ENCODE results near the gene GSTM3.
"Not testable (repeated sequence)": the region's sequence is repeated elsewhere in the genome, so short reads cannot be mapped to it uniquely, and the experiment has no call there.

Gene GSTM3

DNA sequence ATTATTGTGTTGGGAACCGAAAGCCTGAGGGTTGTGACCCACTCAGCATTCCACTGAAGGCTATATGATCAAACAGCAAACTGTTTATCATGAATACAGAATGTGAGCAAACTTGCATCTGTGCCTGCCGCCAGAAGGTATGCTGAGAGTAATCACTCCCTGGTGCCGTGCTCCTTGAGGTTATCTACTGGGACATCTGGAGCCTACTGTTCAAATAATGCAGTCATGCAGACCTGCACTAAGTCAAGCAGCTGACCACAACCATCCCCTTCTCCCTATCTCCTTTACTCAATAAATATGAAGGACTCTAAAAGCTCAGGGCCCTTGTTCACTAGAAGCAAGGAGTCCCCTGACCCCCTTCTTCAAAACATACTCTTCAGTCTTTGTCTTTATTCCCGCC, 15.3 kb downstream of the GSTM3 start:
- DNase-seq: no peak

DNA sequence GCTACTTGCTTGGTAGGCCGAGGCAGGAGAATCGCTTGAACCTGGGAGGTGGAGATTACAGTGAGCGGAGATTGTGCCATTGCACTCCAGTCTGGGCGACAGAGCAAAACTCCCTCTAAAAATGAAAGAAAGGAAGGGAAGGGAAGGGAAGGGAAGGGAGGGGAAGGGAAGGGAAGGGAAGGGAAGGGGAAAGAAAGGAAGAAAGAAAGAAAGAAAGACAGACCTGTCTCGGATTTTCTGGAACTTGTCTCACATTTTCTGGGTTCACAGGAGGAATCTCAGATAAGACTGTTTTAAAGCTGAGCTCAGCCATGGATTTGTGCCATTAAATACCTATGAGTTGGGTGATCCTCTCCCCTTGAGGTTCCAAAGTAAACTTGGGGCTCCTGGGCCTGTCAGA, 15.9 kb downstream of the GSTM3 start:
- no peak for DNase-seq

DNA sequence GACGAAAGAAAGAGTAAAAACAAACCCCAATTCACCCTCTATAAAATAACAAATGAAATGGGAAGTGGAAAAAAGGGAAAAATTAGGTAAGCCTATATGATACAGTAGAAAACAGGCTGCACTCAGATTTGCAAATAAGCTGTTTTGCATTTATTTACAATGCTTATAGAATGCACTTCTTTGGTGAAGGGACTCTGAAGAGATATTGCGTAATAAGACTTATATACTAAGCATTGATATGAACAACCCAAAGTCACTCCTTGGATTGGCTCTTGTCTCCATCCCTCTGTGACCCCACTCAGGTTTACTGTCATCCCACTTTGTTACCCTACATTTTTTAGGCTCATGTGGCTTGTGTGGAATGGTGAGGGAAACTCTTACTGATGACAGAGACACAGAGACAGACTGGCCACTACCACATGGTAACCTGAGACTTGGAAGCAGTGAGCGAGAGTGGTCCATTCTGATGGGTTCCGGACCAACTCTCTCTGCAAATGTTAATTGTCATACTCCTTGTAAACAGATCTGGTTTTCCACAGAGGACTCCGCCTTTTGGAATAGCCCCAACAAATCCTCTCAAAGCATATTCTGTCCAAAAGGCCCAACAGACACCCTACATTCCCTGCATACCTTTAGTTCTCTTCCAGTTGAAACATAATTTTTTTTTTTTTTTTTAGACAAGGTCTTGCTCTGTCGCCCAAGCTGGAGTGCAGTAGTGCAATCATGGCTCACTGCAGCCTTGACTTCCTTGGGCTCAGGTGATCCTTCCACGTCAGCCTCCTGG, 17.7 kb downstream of the GSTM3 start:
- no peak for DNase-seq

DNA sequence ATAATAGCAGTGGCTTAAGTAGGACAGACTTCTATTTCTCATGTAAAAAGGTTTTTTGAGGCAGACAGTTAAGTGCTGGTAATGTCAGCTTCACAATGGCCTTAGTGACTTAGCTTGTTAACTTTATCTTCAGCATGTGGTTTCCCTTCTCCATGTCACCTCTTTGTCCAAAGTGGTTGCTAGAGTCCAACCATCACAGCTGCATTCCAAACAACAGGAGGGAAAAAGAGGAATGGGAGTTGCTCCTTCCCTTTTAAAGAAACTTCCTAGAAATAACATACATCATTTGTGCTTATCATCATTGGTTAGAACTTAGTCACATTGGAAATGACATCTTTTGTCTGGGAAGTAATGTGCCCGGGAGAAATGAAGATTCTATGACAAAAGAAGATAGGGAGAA, 18.9 kb downstream of the GSTM3 start:
- DNase-seq: no peak

DNA sequence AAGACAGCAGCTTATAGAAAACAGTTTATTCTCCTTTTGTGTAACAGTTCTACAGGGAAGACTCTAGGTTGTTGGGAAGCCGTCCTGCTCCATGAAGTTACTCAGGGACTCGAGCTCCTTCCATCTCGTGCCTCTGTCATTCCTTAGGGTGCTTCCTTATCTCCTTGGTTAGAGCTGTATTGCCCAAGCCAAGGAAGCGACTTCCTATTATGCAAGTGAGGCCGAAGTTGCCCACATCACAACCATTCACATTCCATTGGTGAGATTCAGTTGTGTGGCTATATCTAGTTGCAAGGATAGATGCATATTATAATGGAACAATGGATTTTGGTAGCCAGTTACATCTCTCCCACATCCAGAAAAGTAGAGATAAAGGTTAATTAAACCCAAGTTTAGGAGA, 19.8 kb downstream of the GSTM3 start:
- DNase-seq: no peak

DNA sequence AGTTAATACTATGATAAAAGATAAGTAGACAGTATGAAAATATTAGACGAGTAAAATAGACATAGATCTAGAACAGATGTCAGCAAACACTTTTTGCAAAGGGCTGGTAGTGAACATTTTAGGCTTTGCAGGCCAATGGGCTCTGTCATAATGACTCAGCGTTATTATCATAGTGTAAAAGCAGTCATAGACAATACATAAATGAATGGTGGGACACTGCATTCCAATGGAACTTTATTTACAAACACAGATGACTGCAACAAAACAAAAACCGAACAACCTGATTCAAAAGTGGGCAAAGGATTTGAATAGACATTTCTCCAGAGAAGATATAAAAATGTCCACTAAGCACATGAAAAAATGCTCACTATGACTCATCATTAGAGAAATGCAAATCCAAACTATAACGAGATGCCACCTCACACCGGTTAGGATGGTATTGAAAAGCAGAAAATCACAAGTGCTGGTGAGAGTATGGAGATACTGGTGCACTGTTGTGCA, 21.5 kb downstream of the GSTM3 start:
- no peak for DNase-seq

DNA sequence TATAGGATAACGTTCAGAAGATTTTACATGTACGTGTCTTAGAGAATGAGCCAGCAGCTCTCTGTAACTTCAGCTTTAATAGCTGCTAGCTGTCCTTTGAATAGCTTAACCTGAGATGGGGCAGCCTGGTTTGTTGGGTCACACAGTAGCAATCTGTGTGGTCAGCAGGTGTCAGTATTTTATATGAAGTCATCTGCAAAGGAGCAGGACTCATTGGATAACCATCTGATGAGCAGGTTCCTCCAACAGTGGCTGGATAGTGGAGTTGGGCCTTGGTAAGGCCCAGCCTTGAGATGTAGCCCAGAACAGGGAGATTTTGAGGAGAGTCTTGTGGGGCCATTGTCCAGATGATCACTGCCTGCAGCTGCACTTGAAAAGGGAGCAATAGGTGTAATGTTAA, 22.3 kb downstream of the GSTM3 start:
- no peak for DNase-seq

DNA sequence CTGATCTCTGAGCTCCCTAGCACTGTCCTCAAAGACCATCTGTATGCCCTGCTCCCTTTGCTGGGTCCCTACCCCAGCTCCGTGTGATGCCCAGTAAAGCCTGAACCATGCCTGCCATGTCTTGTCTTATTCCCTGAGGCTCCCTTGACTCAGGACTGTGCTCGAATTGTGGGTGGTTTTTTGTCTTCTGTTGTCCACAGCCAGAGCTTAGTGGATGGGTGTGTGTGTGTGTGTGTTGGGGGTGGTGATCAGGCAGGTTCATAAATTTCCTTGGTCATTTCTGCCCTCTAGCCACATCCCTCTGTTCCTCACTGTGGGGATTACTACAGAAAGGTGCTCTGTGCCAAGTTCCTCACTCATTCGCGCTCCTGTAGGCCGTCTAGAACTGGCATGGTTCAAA, 23.1 kb downstream of the GSTM3 start:
- DNase-seq: no peak

DNA sequence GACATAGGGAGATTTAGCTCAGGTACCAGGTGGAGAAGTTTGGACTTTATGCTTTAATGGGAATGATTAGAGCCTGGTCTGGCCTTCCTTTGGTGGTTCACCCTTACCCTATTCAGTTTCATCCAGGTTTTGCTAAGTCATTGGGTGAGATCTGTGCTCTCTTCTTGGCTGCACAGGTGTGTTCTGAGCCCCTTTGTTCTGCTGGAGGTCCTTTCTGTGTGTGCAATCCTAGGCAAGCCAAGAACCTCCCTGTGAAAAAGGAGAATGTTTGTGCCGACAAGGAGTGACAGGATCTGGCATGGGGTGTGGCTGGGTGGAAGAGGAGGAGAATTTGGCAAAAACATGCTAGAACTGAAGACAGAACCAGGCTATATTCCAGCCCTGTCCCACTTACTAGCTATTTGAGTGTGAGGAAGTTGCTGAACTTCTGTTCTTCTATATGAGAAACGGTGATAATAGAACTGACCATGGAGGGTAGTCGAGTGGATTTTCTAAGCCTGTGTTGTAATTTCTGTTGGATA, 24.2 kb downstream of the GSTM3 start:
- no peak for DNase-seq

DNA sequence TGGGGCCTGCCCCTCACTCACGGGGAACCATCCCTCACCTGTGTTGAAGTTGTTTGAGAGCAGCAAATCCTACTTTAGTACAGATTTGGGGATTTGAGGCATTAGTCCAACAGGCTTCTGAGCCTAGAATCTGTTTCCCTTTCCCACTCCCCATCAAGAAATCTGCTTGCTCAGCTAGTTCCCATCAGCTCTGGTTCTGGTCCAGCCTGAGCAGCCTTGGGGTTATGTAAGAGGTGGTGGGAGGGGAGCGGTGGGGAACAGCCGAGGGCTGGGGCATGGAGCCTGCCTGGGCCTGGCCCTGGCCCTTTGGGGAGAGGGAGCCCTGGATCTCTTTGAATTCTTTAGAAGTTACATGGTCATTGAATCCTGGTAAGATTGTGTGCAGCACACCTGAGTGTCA, 24.7 kb downstream of the GSTM3 start:
- no peak for DNase-seq

DNA sequence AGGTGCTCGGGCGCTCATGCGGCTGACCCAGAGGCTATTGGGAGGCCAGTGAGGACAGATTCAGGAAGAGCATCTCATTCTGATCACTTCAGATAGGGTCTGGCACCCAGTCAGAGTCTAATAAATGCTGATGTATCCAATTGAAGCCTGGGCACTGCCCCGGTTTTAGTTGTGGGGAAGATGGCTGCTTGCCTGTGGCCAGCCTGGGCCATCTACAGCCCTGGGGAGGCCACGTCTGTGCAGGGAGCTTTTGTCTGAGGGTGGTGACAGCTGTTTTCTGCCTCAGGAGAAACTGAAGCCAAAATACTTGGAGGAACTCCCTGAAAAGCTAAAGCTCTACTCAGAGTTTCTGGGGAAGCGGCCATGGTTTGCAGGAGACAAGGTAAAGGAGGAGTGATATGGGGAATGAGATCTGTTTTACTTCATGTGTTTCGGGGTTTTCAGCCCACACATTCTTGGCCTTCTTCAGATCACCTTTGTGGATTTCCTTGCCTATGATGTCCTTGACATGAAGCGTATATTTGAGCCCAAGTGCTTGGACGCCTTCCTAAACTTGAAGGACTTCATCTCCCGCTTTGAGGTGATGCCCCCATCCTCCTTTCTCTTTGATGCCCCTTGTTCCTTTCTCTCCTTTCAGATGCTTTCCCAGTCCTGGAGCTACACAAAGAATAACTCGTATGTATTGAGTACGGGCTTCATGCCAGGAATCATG, 26.0 kb downstream of the GSTM3 start:
- DNase-seq: no peak

DNA sequence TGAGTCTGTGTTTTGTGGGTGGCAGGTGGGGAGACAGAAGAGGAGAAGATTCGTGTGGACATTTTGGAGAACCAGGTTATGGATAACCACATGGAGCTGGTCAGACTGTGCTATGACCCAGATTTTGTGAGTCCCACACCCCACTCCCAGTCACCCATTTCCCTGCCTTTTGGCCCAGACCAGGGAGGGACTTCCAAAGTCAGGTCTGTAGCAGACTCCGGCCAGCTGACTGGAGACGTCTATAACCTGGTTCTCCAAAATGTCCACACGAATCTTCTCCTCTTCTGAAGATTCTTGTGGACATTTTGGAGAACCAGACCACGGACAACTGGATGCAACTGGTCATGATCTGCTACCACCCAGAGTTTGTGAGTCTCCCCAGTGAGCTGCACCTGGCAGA, 27.2 kb downstream of the GSTM3 start:
- DNase-seq: no peak

DNA sequence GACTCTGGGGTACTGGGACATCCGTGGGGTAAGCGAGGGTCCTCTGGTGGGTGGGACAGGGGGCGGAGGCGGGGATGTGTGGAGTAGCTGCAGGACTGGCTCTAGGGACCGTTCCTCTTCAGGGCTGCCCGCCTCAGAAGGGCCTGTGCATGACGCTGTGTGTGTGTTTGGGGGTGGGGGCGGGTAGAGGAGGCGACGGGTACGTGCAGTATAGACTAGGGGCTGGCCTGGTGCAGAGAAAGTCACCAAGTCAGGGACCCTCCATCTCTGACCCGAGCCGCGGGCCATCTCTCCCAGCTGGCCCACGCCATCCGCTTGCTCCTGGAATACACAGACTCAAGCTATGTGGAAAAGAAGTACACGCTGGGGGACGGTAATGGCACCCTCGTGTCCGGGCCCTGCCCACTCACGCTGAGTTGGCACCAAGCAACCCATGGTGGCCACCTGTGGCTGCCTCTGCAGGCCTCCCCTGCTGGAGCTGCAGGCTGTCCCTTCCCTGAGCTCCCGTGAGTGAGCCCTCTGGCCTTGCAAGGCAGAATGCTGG, 28.4 kb downstream of the GSTM3 start:
- no peak for DNase-seq

DNA sequence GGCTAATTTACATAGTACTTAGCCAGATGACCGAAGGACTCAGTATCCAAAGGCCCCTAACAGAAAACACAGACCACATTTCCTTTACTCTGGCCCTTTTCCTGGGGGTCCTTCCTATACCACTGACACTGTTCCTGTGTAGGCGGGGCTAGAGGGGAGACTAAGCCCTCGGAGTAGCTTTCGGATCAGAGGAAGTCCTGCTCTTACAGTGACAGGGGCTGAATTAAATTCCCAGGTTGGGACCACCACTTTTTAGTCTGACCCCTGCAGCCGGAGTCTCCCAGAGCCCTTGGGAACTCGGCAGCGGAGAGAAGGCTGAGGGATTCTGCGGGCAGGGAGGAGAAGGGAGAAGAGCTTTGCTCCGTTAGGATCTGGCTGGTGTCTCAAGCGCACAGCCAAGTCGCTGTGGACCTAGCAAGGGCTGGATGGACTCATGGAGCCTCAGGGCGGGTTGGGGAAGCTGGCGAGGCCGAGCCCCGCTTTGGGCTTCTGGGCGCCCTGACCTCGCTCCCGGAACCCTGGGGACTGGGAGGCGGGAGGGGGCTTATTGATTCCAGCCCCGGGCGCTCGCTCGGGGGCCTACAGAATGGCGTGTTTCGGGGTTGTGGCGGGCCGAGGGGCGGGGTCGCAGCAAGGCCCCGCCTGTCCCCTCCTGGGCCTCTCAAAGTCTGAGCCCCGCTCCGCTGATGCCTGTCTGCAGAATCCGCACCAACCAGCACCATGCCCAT, 29.1 kb downstream of the GSTM3 start, which contains the start of gene GSTM5:
TSS of gene GSTM5 (plus strand) at position 659 of the 728 bp plus-strand sequence. CDS start at position 721, 62 bp downstream.
- peak; percentile 11 for DNase-seq

DNA sequence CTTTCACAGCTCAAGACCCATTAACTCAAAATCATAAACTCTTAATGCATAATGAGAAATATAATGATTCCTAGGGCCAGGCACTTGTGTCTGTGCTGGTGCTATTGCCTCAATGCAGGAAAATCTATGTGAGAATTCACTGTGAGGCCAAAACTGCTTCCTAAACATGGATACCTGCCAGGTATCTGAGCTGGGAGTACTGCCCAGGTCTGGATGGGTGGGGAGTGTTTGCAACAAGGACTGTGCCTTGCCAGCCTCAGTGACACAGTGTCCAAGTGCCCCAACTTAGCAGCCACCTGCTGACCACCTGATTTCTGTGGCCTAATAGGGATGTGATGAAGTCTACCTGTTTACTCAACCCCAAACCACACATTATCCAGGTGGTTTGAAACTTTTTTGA, 31.0 kb downstream of the GSTM3 start:
- DNase-seq: not testable (repeated sequence)

DNA sequence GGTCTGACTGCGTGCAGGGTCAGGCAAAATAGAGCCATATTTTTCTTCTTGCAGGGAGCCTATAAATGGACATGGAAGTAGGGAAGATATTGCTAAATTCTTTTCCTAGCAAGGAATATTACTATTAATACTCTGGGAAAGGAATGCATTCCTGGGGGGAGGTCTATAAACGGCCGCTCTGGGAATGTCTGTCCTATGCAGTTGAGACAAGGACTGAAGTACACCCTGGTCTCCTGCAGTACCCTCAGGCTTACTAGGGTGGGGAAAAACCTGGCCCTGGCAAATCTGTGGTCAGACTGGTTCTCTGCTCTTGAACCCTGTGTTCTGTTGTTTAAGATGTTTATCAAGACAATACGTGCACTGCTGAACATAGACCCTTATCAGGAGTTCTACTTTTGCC, 31.9 kb downstream of the GSTM3 start:
- DNase-seq: not testable (repeated sequence)

DNA sequence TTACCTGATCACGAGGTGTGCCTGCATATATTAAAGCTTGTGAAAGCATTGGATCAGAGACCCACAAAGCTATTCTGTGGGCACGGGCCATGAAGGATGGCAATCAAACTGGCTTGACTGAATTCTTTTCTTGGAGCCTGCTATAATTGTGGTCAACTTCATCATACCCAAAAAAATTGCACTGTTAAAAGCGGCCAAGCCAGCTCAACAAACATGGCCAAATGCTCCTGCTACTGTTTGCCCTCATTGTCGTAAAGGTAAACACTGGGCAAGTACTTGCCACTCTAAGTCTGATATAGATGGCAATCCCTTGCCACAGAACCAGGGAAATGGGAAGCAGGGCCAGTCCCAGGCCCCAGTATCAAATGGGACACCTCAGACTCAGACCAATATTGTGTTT, 35.4 kb downstream of the GSTM3 start:
- DNase-seq: no peak

DNA sequence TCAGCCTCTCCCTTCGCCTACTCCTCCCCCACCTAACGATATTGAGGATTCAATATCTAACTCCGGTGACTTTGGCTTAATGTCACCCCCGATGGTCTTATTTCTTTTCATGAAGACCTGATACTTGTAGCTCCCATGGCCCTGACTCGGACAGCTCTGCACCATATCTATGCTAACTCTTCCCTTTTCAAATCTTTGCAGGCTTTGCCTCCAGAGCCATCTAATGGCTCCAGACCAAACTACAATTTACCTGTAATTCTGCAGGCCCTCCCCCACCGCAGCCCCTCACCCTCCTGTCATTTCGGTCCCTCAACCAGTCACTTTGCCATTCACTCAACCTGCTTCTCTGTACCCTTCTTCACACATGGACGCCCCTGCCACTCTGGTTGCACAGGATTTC, 36.7 kb downstream of the GSTM3 start:
- no peak for DNase-seq

DNA sequence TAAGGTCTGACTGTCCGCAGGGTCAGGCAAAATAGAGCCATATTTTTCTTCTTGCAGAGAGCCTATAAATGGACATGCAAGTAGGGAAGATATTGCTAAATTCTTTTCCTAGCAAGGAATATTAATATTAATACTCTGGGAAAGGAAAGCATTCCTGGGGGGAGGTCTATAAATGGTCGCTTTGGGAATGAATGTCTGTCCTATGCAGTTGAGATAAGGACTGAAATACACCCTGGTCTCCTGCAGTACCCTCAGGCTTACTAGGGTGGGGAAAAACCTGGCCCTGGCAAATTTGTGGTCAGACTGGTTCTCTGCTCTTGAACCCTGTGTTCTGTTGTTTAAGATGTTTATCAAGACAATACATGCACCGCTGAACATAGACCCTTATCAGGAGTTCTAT, 37.9 kb downstream of the GSTM3 start:
- DNase-seq: not testable (repeated sequence)

DNA sequence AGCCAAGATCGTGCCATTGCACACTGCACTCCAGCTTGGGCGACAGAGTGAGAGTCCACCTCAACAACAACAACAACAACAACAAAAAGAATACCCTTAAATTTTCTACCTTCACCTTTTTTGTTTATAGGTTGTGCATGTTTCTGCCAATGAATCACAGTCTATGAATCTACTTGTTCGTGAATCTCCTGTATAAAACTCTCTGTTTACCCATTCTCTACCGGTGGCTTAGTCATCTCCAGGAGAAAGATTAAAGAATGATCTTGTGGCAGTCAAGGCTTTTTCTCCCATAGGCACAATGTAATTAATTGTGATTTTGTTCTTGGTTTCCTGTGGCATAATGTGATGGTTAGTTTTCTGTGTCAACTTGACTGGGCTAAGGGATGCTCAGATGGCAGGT, 43.0 kb downstream of the GSTM3 start:
- DNase-seq: not testable (repeated sequence)

DNA sequence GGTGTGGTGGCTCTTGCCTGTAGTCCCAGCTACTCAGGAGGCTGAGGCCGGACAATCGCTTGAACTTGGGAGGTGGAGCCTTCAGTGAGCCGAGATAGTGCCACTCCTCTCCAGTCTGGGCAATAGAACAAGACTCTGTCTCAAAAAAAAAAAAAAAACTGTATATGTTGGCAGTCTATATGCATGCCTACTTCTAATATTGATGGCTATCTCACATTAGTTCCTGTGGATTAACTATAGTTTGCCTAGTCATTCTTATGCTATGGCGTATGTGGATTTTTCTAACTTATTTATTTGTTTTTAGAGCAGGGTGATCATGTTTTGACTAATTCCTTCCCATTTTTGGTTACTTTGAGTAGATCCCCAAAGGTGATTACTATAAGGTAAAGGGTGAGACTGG, 43.8 kb downstream of the GSTM3 start:
- DNase-seq: no peak

DNA sequence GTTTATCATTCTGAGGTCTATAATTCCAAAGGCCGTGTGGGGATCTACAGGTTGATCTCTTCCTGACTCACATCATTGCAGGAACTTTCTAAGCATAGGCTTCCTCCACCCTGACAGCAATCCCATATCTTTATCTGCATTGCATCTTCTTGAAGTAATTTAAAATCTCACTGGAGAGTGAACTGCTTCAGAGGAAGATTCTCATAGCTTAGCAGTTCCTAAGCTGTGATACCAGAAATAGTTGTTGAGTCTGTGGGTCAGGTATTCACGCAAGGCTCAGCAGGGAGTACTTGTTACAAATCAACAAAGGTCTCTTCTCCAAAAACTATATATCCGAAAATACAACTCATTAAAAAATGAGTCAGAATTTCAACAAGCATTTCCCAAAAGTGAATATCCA, 45.7 kb downstream of the GSTM3 start:
- not testable (repeated sequence) for DNase-seq

DNA sequence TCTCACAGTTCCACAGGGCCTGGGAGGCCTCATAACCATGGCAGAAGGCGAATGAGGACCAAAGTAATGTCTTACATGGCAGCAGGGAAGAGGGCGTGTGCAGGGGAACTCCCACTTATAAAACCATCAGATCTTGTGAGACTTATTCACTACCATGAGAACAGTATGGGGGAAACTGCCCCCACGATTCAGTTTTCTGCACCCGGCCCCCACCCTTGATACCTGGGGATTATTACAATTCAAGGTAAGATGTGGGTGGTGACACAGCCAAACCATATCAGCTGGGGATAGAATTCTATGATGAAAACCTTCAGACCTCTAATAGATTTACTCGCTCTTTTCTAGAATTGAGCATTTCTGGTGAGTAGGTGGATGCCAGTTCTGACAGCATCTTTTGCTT, 46.4 kb downstream of the GSTM3 start:
- DNase-seq: not testable (repeated sequence)

All from CD4-positive, alpha-beta T cell treated with Interleukin-6 for 4 hours (primary cell).